Retinal pigment epithelial cell (primary cell): ENCODE results near the gene LPP.
A peak's percentile ranks its signal among the peaks of the same experiment; 100 is the strongest.
"Not testable (repeated sequence)": the region's sequence is repeated elsewhere in the genome, so short reads cannot be mapped to it uniquely, and the experiment has no call there.

Source experiments
- DNase-seq: peaks from one replicate; pipeline ENCODE4 v3.0.0-alpha.2; 2010; ENCODE audit warnings: low read depth
- H3K4me3 ChIP-seq: 2 replicates; pipeline ENCODE4 v1.5.1; 2011; ENCODE audit warnings: mild to moderate bottlenecking, low read length, control low read depth, moderate library complexity
- TF ChIP-seq, protein P1 (sequence below): conservative IDR thresholded peaks from 2 replicates; pipeline ENCODE4 v1.5.1; 2011; ENCODE audit warnings: low read depth, low read length, control low read depth, inconsistent platforms

LPP gene

DNA sequence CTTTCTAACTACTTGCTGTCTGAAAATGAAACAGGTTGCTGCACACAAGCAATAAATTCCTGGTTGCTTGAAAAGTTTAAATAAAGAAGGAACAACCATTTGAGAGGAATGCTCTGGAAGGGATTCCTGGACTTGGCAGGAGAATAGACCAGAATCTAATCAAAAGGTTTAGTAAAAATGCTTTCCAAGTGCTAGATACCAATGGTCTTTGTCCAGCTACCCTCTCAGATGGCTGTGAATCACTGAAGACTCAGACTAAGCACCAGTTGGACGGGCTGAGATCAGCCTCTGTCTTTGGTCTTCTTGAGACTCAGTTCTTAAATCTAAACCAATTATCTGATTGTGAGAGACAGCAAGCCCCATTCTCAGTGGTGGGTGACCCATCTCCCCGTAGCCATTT, 27.7 kb upstream of the LPP start:
- TF ChIP-seq, protein P1, sequence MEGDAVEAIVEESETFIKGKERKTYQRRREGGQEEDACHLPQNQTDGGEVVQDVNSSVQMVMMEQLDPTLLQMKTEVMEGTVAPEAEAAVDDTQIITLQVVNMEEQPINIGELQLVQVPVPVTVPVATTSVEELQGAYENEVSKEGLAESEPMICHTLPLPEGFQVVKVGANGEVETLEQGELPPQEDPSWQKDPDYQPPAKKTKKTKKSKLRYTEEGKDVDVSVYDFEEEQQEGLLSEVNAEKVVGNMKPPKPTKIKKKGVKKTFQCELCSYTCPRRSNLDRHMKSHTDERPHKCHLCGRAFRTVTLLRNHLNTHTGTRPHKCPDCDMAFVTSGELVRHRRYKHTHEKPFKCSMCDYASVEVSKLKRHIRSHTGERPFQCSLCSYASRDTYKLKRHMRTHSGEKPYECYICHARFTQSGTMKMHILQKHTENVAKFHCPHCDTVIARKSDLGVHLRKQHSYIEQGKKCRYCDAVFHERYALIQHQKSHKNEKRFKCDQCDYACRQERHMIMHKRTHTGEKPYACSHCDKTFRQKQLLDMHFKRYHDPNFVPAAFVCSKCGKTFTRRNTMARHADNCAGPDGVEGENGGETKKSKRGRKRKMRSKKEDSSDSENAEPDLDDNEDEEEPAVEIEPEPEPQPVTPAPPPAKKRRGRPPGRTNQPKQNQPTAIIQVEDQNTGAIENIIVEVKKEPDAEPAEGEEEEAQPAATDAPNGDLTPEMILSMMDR = no peak
- no peak overlapping the region for H3K4me3 ChIP-seq
- no peak for DNase-seq

DNA sequence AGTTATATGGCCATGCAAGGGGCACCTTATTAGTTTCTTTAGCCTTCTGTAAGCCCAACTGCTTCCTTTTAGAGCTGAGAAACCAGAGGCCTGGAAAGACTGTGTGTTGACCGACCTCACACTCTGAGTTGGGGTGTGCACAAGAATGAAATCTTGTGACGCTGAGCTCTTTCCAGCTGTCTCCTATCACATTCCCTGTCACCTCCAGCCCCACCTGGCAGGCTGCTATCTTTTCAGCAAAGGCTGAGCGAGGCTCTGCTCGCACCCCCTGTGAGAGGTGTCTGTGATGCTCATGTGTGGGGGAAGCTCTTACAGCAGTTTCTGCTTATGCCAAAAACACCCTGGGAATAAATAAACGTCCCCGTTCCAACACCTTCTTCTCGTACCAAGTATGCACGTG, 27.0 kb upstream of the LPP start:
- no peak for DNase-seq
- H3K4me3 ChIP-seq = no peak overlapping the region
- TF ChIP-seq, protein P1 = no peak

DNA sequence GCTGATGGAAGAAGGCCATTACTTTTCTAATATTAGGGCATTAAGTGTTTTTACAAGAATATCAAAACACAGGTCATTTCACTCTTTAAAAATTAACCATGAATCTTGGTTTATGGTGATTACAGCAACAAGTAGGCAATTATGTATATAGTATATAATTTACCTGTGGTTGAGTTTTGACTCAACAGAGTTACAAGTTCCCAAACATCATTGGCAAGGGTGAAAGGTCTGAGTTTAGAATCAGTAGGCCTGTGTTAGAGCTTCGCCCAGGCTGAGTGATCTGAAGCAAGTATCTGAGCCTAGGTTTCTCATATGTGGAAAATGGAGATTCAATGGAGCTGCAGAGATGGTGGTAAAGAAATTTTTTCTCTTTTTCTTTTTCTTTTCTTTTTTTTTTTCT, 25.1 kb upstream of the LPP start:
- DNase-seq = no peak
- TF ChIP-seq, protein P1 = no peak
- H3K4me3 ChIP-seq = no peak overlapping the region

DNA sequence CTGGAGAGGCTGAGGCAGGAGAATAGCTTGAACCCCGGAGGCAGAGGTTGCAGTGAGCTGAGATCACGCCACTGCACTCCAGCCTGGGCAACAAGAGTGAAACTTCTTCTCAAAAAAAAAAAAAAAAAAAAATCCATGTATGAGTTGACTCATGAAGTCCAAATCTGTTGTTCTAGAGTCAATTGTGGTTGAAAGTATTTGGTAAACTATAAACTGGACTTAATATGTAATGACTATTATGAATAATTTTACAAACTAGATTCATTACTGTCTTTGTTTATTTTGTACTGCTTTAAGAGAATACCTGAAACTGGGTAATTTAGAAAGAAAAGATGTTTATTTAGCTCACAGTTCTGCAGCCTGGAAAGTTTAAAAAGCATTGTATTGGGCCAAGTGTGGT, 22.9 kb upstream of the LPP start:
- H3K4me3 ChIP-seq, DNase-seq: not testable (repeated sequence)

DNA sequence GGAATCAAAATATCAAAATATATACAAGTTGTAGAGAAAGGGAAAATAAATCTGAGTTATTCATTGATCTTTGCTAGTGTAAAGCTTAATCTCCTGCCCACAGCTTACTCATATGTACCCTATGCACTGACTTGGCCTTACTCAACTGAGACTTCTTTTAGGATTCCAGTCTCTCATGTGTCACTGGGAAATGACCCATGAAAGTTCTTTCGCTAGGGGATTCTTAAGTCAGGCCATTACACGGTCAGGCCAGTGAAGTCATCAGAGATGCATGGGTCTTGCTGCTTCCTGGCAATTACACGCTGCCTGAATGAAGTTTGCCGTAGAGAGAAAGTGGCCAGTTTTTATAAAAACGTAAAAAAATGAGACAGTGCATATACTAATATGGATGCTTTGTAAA, 20.7 kb upstream of the LPP start:
- peak; percentile 89 for DNase-seq
- TF ChIP-seq, protein P1 = no peak
- H3K4me3 ChIP-seq = no peak overlapping the region

DNA sequence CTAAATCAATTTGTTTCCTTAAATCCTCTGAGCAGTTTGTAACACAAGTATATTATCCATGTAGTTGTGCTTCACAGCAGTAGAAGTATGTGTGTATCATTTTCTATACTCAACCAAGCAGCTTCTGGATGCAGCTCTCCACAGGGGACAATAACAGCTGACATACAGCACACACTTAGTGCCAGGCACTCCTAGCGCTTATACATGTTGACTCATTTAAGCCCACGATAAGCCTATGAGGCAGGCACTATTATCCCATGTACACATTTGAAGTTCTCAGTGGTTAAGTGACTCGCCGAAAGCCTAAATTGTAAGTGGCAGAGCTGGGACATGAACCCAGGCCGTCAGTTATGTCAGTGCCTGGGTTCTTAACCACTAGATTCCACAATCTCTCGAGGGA, 20.3 kb upstream of the LPP start:
- peak; percentile 91 for DNase-seq
- TF ChIP-seq, protein P1 = no peak
- H3K4me3 ChIP-seq = no peak overlapping the region

DNA sequence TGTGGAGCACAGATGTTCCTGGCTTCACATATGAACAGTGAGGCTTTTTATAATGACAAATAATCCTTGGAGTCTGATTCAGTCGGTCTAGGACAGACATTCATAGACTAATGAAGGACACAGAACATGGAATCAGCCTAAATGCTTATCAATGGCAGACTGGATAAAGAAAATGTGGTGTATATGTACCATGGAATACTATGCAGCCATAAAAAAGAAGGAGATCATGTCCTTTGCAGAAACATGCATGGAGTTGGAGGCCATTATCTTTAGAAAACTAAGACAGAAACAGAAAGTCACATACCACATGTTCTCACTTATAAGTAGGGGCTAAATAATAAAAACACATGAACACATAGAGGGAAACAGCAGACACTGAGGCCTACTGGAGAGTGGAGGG, 19.9 kb upstream of the LPP start:
- TF ChIP-seq, protein P1 = no peak
- no peak overlapping the region for H3K4me3 ChIP-seq
- DNase-seq = no peak

DNA sequence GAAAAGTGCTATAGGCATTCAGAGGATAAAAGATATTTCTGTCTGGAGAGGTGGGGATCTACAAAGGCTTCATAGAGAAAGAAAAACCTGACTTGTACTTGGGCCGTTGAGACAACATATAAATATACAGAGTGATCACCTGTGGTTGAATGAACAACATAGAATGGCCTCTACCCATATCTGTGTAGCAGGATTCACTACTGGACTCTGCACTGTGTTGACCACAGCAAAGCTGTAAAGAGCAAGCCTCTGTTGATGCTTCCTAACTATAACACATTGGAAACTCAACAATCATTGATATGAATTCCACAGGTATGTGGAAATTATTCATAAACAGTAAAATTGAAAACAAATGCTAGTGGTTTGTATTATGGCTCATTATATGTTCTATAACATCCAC, 19.1 kb upstream of the LPP start:
- TF ChIP-seq, protein P1 = no peak
- H3K4me3 ChIP-seq = no peak overlapping the region
- no peak for DNase-seq
